ENCODE results near the gene CST3. TPM values are rescaled to one million over a fixed set of nuclear protein-coding genes. Genes with fewer than 3 reads are reported as not detected.

The CST3 gene
- polyA plus RNA-seq, 1 donor (not counting 4 experiments of a cell fraction or from before 2014, with no cell fraction given), result 194 TPM

DNA sequence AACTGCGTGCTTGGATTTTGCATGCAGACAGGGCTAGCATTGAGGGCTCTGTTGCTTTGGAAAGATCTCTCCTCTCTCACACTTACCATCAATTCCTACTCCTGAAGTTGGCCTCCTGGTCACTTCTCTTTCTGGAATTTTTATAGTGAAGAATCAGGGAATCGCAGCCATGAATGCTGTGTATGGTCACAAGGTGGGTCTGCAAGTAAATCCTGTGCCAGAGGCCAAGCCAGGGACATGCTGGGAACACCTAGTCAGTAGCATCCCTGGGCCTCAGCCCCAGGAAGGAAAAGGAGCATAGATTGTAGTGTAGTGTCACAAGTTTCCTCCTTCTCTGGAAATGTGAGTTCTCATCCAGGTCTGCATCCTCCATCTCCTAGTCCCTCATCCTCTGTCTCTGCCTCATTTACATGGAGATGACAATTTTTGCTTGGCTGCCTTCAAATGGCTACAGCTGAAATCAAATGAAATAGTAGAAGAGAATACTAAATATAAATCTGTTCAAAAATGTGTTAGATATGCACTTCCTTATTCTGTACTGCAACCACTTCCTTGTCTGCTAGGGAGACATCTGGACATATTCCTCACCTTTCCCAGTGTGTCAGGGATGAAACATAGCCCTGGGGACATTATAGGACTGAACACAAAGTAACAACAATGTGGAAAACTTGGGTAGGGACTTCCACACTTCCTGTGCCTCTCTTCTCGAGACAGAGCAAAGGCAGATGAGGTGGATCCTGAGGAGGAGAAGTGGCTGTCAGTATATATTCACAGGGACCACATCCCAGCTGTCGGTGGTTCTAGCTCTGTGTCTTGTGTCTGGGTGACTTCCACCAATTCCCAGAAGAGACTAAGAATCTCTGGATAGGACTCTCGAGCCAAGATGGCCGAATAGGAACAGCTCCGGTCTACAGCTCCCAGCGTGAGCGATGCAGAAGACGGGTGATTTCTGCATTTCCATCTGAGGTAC lies 49.0 kb downstream of the CST3 start:
- Histone ChIP-seq H3K9ac (ENCODE audit: control insufficient read depth, extremely low read depth, insufficient read depth, low read length) (no peak overlapping the region), H3K27me3 (ENCODE audit: control insufficient read depth, extremely low read depth, insufficient read depth, low read length) (no peaks in the 10 kb centered on the region), H3K27ac (ENCODE audit: control insufficient read depth, insufficient read depth, low read length) (no peak overlapping the region), H3K9me1 (ENCODE audit: control insufficient read depth, extremely low read depth, insufficient read depth, low read length) (peaks cover 3% of the 10 kb centered on the region), H3K9me3 (ENCODE audit: control insufficient read depth, low read depth, low read length) (no peaks in the 10 kb centered on the region), H2AFZ (ENCODE audit: control insufficient read depth, low read length) (peak overlapping the region; percentile 79), H3K4me3 (ENCODE audit: control insufficient read depth in 2 of 3, extremely low read depth in 1 of 3, insufficient read depth in 2 of 3, low read depth in 1 of 3, low read length in 3 of 3) (no peak overlapping the region), H4K20me1 (ENCODE audit: control insufficient read depth, extremely low read depth, insufficient read depth, low read length) (no peaks in the 10 kb centered on the region), H3K36me3 (ENCODE audit: control insufficient read depth in 2 of 2, extremely low read depth in 1 of 2, insufficient read depth in 2 of 2, low read length in 2 of 2) (no peaks in the 10 kb centered on the region), H3K4me1 (ENCODE audit: control insufficient read depth, extremely low read depth, insufficient read depth, low read length) (peaks cover 29% of the 10 kb centered on the region), H3K4me2 (ENCODE audit: control insufficient read depth, extremely low read depth, insufficient read depth, low read depth, low read length) (no peak overlapping the region), H3K79me2 (ENCODE audit: control insufficient read depth, insufficient read depth, low read length) (no peaks in the 10 kb centered on the region)
- no peak for TF ChIP-seq EZH2 (IDR thresholded peaks at IDR 0.05; ENCODE audit: low read length)
- TF ChIP-seq, protein P1, sequence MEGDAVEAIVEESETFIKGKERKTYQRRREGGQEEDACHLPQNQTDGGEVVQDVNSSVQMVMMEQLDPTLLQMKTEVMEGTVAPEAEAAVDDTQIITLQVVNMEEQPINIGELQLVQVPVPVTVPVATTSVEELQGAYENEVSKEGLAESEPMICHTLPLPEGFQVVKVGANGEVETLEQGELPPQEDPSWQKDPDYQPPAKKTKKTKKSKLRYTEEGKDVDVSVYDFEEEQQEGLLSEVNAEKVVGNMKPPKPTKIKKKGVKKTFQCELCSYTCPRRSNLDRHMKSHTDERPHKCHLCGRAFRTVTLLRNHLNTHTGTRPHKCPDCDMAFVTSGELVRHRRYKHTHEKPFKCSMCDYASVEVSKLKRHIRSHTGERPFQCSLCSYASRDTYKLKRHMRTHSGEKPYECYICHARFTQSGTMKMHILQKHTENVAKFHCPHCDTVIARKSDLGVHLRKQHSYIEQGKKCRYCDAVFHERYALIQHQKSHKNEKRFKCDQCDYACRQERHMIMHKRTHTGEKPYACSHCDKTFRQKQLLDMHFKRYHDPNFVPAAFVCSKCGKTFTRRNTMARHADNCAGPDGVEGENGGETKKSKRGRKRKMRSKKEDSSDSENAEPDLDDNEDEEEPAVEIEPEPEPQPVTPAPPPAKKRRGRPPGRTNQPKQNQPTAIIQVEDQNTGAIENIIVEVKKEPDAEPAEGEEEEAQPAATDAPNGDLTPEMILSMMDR (optimal IDR thresholded peaks at IDR 0.05 in 1 of 3, IDR thresholded peaks at IDR 0.05 in 1 of 3, conservative IDR thresholded peaks at IDR 0.05 in 1 of 3; ENCODE audit: extremely low read depth in 1 of 3, insufficient read depth in 2 of 3, low read length in 3 of 3), result no peak
- DNase-seq (ENCODE audit: low read depth, low spot score) (no peak), FAIRE-seq (peak; percentile 56)
- dilution Hi-C loops (cut with MboI; ENCODE audit: extremely low pct_ligation_motif_present, low sequenced_read_pairs), result no loop called here

GRCh38 chr20:23587631-23588030 lies 50.1 kb downstream of the CST3 start:
- H3K9ac ChIP-seq (ENCODE audit: control insufficient read depth, extremely low read depth, insufficient read depth, low read length), result no peak overlapping the region
- H3K9me1 ChIP-seq (ENCODE audit: control insufficient read depth, extremely low read depth, insufficient read depth, low read length), result peaks cover 3% of the 10 kb centered on the region
- H4K20me1 ChIP-seq (ENCODE audit: control insufficient read depth, extremely low read depth, insufficient read depth, low read length), result no peaks in the 10 kb centered on the region
- TF ChIP-seq EZH2 (IDR thresholded peaks at IDR 0.05; ENCODE audit: low read length), result no peak
- TF ChIP-seq, protein P1 (optimal IDR thresholded peaks at IDR 0.05 in 1 of 3, IDR thresholded peaks at IDR 0.05 in 1 of 3, conservative IDR thresholded peaks at IDR 0.05 in 1 of 3; ENCODE audit: extremely low read depth in 1 of 3, insufficient read depth in 2 of 3, low read length in 3 of 3), result no peak
- dilution Hi-C loops (cut with MboI; ENCODE audit: extremely low pct_ligation_motif_present, low sequenced_read_pairs), result no loop called here
- no peaks in the 10 kb centered on the region for H3K27me3 ChIP-seq (ENCODE audit: control insufficient read depth, extremely low read depth, insufficient read depth, low read length)
- no peaks in the 10 kb centered on the region for H3K79me2 ChIP-seq (ENCODE audit: control insufficient read depth, insufficient read depth, low read length)
- FAIRE-seq (no peak), DNase-seq (ENCODE audit: low read depth, low spot score) (no peak)
- H3K9me3 ChIP-seq (ENCODE audit: control insufficient read depth, low read depth, low read length), result no peaks in the 10 kb centered on the region
- peaks cover 36% of the 10 kb centered on the region for H3K4me1 ChIP-seq (ENCODE audit: control insufficient read depth, extremely low read depth, insufficient read depth, low read length)
- no peak overlapping the region for H3K27ac ChIP-seq (ENCODE audit: control insufficient read depth, insufficient read depth, low read length)
- H2AFZ ChIP-seq (ENCODE audit: control insufficient read depth, low read length), result no peak overlapping the region
- H3K4me2 ChIP-seq (ENCODE audit: control insufficient read depth, extremely low read depth, insufficient read depth, low read depth, low read length), result no peak overlapping the region
- H3K4me3 ChIP-seq (ENCODE audit: control insufficient read depth in 2 of 3, extremely low read depth in 1 of 3, insufficient read depth in 2 of 3, low read depth in 1 of 3, low read length in 3 of 3), result no peak overlapping the region
- H3K36me3 ChIP-seq (ENCODE audit: control insufficient read depth in 2 of 2, extremely low read depth in 1 of 2, insufficient read depth in 2 of 2, low read length in 2 of 2), result no peaks in the 10 kb centered on the region
